Activated naive CD8-positive, alpha-beta T cell treated with anti-CD3 and anti-CD28 coated beads for 36 hours (primary cell): Measurements from ENCODE around the gene SH2B3. TPM values are rescaled to one million over a fixed set of nuclear protein-coding genes. Genes with fewer than 3 reads are reported as not detected.

Experiments
- DNase-seq: peaks from one replicate; pipeline ENCODE4 v3.0.0; 2021
- H3K27ac Mint-ChIP-seq: one replicate; pipeline ENCODE4 v1.8.0; 2022; ENCODE audit warnings: mild to moderate bottlenecking, moderate library complexity, mixed read lengths
- H3K27me3 Mint-ChIP-seq: one replicate; pipeline ENCODE4 v1.8.0; 2022; ENCODE audit warnings: mild to moderate bottlenecking, mixed read lengths
- H3K36me3 Mint-ChIP-seq: one replicate; pipeline ENCODE4 v1.8.0; 2021; ENCODE audit warnings: mild to moderate bottlenecking, mixed read lengths
- H3K4me1 Mint-ChIP-seq: one replicate; pipeline ENCODE4 v1.8.0; 2021; ENCODE audit warnings: mixed read lengths
- H3K4me3 Mint-ChIP-seq: one replicate; pipeline ENCODE4 v1.8.0; 2022; ENCODE audit warnings: mild to moderate bottlenecking, moderate library complexity, mixed read lengths
- H3K9me3 Mint-ChIP-seq: one replicate; pipeline ENCODE4 v1.8.0; 2022; ENCODE audit warnings: mixed read lengths
- total RNA-seq, 2 experiments: library from RNA; stranded (reverse); gene quantifications; one replicate each; pipeline ENCODE4 v1.2.3, GENCODE V29; 2021

SH2B3 gene
- total RNA-seq, 2 experiments from 2014 or later = 58.5 to 59.4 TPM

- Mint-ChIP-seq H3K4me3 (peak overlapping the region; percentile 67), H3K36me3 (peaks cover 30% of the 10 kb centered on the region), H3K9me3 (no peaks in the 10 kb centered on the region), H3K4me1 (peaks cover 89% of the 10 kb centered on the region), H3K27ac (peak overlapping the region; percentile 96), H3K27me3 (no peaks in the 10 kb centered on the region)
- no peak for DNase-seq
Observed at GRCh38 chr12:111437816-111438454, 32.2 kb downstream of the SH2B3 start.

GRCh38 chr12:111438481-111438880 is 32.8 kb downstream of the SH2B3 start:
- no peaks in the 10 kb centered on the region for H3K27me3 Mint-ChIP-seq
- peak; percentile 70 for DNase-seq
- peak overlapping the region; percentile 96 for H3K27ac Mint-ChIP-seq
- no peaks in the 10 kb centered on the region for H3K9me3 Mint-ChIP-seq
- peak overlapping the region; percentile 36 for H3K4me3 Mint-ChIP-seq
- peaks cover 25% of the 10 kb centered on the region for H3K36me3 Mint-ChIP-seq
- H3K4me1 Mint-ChIP-seq = peaks cover 90% of the 10 kb centered on the region

- Mint-ChIP-seq H3K4me3 (no peak overlapping the region), H3K27ac (no peak overlapping the region), H3K4me1 (peaks cover 91% of the 10 kb centered on the region), H3K36me3 (peaks cover 26% of the 10 kb centered on the region), H3K27me3 (no peaks in the 10 kb centered on the region), H3K9me3 (no peaks in the 10 kb centered on the region)
- DNase-seq = no peak
Observed at GRCh38 chr12:111439657-111440151, 34.0 kb downstream of the SH2B3 start.

- no peaks in the 10 kb centered on the region for H3K9me3 Mint-ChIP-seq
- DNase-seq = no peak
- H3K4me3 Mint-ChIP-seq = no peak overlapping the region
- H3K27ac Mint-ChIP-seq = peak overlapping the region; percentile 54
- peaks cover 29% of the 10 kb centered on the region for H3K36me3 Mint-ChIP-seq
- peaks cover 91% of the 10 kb centered on the region for H3K4me1 Mint-ChIP-seq
- no peaks in the 10 kb centered on the region for H3K27me3 Mint-ChIP-seq
Observed at GRCh38 chr12:111440152-111440551, 34.4 kb downstream of the SH2B3 start.

- Mint-ChIP-seq H3K36me3 (peaks cover 28% of the 10 kb centered on the region), H3K27ac (peak overlapping the region; percentile 54), H3K4me3 (no peak overlapping the region), H3K4me1 (peaks cover 91% of the 10 kb centered on the region), H3K9me3 (no peaks in the 10 kb centered on the region), H3K27me3 (no peaks in the 10 kb centered on the region)
- no peak for DNase-seq
Observed at GRCh38 chr12:111440631-111441030, 34.9 kb downstream of the SH2B3 start.

- no peaks in the 10 kb centered on the region for H3K27me3 Mint-ChIP-seq
- H3K4me3 Mint-ChIP-seq = no peak overlapping the region
- no peaks in the 10 kb centered on the region for H3K9me3 Mint-ChIP-seq
- H3K4me1 Mint-ChIP-seq = peaks cover 89% of the 10 kb centered on the region
- no peak for DNase-seq
- peaks cover 25% of the 10 kb centered on the region for H3K36me3 Mint-ChIP-seq
- H3K27ac Mint-ChIP-seq = peak overlapping the region; percentile 25
Observed at GRCh38 chr12:111441107-111441928, 35.6 kb downstream of the SH2B3 start.

- Mint-ChIP-seq H3K36me3 (peaks cover 25% of the 10 kb centered on the region), H3K4me3 (no peak overlapping the region), H3K4me1 (peaks cover 78% of the 10 kb centered on the region), H3K27me3 (no peaks in the 10 kb centered on the region), H3K9me3 (no peaks in the 10 kb centered on the region), H3K27ac (peak overlapping the region; percentile 88)
- DNase-seq = no peak
Observed at GRCh38 chr12:111442301-111443045, 36.8 kb downstream of the SH2B3 start.

GRCh38 chr12:111443086-111443485 is 37.4 kb downstream of the SH2B3 start:
- Mint-ChIP-seq H3K4me1 (peaks cover 73% of the 10 kb centered on the region), H3K27ac (peak overlapping the region; percentile 88), H3K9me3 (no peaks in the 10 kb centered on the region), H3K4me3 (no peak overlapping the region), H3K27me3 (no peaks in the 10 kb centered on the region), H3K36me3 (peaks cover 28% of the 10 kb centered on the region)
- no peak for DNase-seq

GRCh38 chr12:111443586-111443985 is 37.9 kb downstream of the SH2B3 start:
- DNase-seq = peak; percentile 49
- Mint-ChIP-seq H3K36me3 (peaks cover 29% of the 10 kb centered on the region), H3K9me3 (no peaks in the 10 kb centered on the region), H3K27ac (peak overlapping the region; percentile 88), H3K4me3 (no peak overlapping the region), H3K27me3 (no peaks in the 10 kb centered on the region), H3K4me1 (peaks cover 72% of the 10 kb centered on the region)

GRCh38 chr12:111444314-111444924 is 38.7 kb downstream of the SH2B3 start:
- Mint-ChIP-seq H3K4me3 (peak overlapping the region; percentile 48), H3K36me3 (peaks cover 32% of the 10 kb centered on the region), H3K27ac (peak overlapping the region; percentile 88), H3K9me3 (no peaks in the 10 kb centered on the region), H3K27me3 (no peaks in the 10 kb centered on the region), H3K4me1 (peaks cover 73% of the 10 kb centered on the region)
- DNase-seq = peak; percentile 64

- Mint-ChIP-seq H3K4me1 (peaks cover 70% of the 10 kb centered on the region), H3K36me3 (peaks cover 33% of the 10 kb centered on the region), H3K4me3 (peak overlapping the region; percentile 48), H3K9me3 (no peaks in the 10 kb centered on the region), H3K27ac (peak overlapping the region; percentile 88), H3K27me3 (no peaks in the 10 kb centered on the region)
- peak; percentile 91 for DNase-seq
Observed at GRCh38 chr12:111444925-111445725, 39.4 kb downstream of the SH2B3 start.

- DNase-seq = no peak
- Mint-ChIP-seq H3K9me3 (no peaks in the 10 kb centered on the region), H3K27ac (peak overlapping the region; percentile 70), H3K27me3 (no peaks in the 10 kb centered on the region), H3K4me1 (peaks cover 70% of the 10 kb centered on the region), H3K4me3 (no peak overlapping the region), H3K36me3 (peaks cover 35% of the 10 kb centered on the region)
Observed at GRCh38 chr12:111445726-111446581, 40.2 kb downstream of the SH2B3 start.
